HEK293 (cell line): Measurements from ENCODE around the gene GUCA1A.

Source experiments
- CTCF ChIP-seq: fragments of 450-650 bp; formaldehyde crosslinking; IDR thresholded peaks from 2 replicates; pipeline ENCODE4 v1.5.1; 2016; ENCODE audit warnings: missing biosample characterization, missing genetic modification characterization
- KLF16 ChIP-seq: fragments of 450-650 bp; formaldehyde crosslinking; IDR thresholded peaks from 2 replicates; pipeline ENCODE4 v1.5.1; 2017; ENCODE audit warnings: missing biosample characterization, missing genetic modification characterization
- ZNF140 ChIP-seq: fragments of 450-650 bp; formaldehyde crosslinking; IDR thresholded peaks from 2 replicates; pipeline ENCODE4 v1.5.1; 2016; ENCODE audit warnings: missing biosample characterization, missing genetic modification characterization
- ZNF561 ChIP-seq: fragments of 450-650 bp; IDR thresholded peaks from 2 replicates; pipeline ENCODE4 v1.5.1; 2018; ENCODE audit warnings: missing biosample characterization, missing genetic modification characterization, borderline replicate concordance

- TF ChIP-seq CTCF (tag by site-specific recombination) (peak; percentile 86), KLF16 (tag by site-specific recombination) (no peak), ZNF140 (tag by site-specific recombination) (no peak), ZNF561 (tag by site-specific recombination) (no peak)
Observed at GRCh38 chr6:42166444-42167141, 6.6 kb upstream of the GUCA1A start.
